ENCODE measurements around the gene SCTR.

Gene SCTR

GRCh38 chr2:119429225-119429981 is 94.9 kb downstream of the SCTR start:
- DNase-seq (ENCODE audit: low read depth) = no peak

GRCh38 chr2:119428488-119429224 is 95.6 kb downstream of the SCTR start:
- no peak for DNase-seq (ENCODE audit: low read depth)

GRCh38 chr2:119427756-119428155 is 96.5 kb downstream of the SCTR start:
- no peak for DNase-seq (ENCODE audit: low read depth)

- no peak for DNase-seq (ENCODE audit: low read depth)
These were observed 97.4 kb downstream of the SCTR start for GRCh38 chr2:119426801-119427395.

GRCh38 chr2:119426396-119426675 is 97.9 kb downstream of the SCTR start:
- DNase-seq (ENCODE audit: low read depth) = no peak

- no peak for DNase-seq (ENCODE audit: low read depth)
These were observed 98.5 kb downstream of the SCTR start for GRCh38 chr2:119425620-119426395.

- no peak for DNase-seq (ENCODE audit: low read depth)
These were observed 99.2 kb downstream of the SCTR start for GRCh38 chr2:119425119-119425405.

GRCh38 chr2:119424284-119425118 is 99.8 kb downstream of the SCTR start:
- DNase-seq (ENCODE audit: low read depth) = no peak

- no peak for DNase-seq (ENCODE audit: low read depth)
These were observed 100.5 kb downstream of the SCTR start for GRCh38 chr2:119423811-119424210.

GRCh38 chr2:119423108-119423444 is 101.2 kb downstream of the SCTR start:
- no peak for DNase-seq (ENCODE audit: low read depth)

- DNase-seq (ENCODE audit: low read depth) = no peak
These were observed 101.7 kb downstream of the SCTR start for GRCh38 chr2:119422360-119423107.

- no peak for DNase-seq (ENCODE audit: low read depth)
These were observed 102.5 kb downstream of the SCTR start for GRCh38 chr2:119421741-119422140.

GRCh38 chr2:119421304-119421703 is 103.0 kb downstream of the SCTR start:
- DNase-seq (ENCODE audit: low read depth) = no peak

- no peak for DNase-seq (ENCODE audit: low read depth)
These were observed 104.3 kb downstream of the SCTR start for GRCh38 chr2:119419803-119420508.

GRCh38 chr2:119419065-119419464 is 105.2 kb downstream of the SCTR start:
- DNase-seq (ENCODE audit: low read depth) = no peak

GRCh38 chr2:119417908-119418307 is 106.4 kb downstream of the SCTR start:
- no peak for DNase-seq (ENCODE audit: low read depth)

- DNase-seq (ENCODE audit: low read depth) = no peak
These were observed 107.9 kb downstream of the SCTR start for GRCh38 chr2:119416299-119416923.

- DNase-seq (ENCODE audit: low read depth) = no peak
These were observed 108.7 kb downstream of the SCTR start for GRCh38 chr2:119415630-119416029.

GRCh38 chr2:119414894-119415293 is 109.4 kb downstream of the SCTR start:
- no peak for DNase-seq (ENCODE audit: low read depth)

GRCh38 chr2:119409506-119409905 is 114.8 kb downstream of the SCTR start:
- DNase-seq (ENCODE audit: low read depth) = no peak

Measured in non-pigmented ciliary epithelial cell (primary cell).